SK-N-SH (cell line): ENCODE data around the gene SYT7. TPM values are rescaled to one million over a fixed set of nuclear protein-coding genes. Genes with fewer than 3 reads are reported as not detected.

Experiments
- CTCF ChIA-PET: fragments of 300-600, 350-600 bp; formaldehyde crosslinking; extraction: SDS; loops from one replicate; lab custom pipeline; 2021; lab: Yijun Ruan, JAX
- POLR2A ChIA-PET: fragments of 350-600 bp; sonication (Branson Sonifier 250); formaldehyde crosslinking; extraction: SDS; loops from one replicate; lab custom pipeline; 2020; ENCODE audit warnings: antibody characterized with exemption, inconsistent platforms; lab: Yijun Ruan, JAX
- DNase-seq: peaks from one replicate; pipeline ENCODE4 v3.0.0; 2012
- H2AFZ ChIP-seq: fragments of 200-600 bp; sonication (generic); 2 replicates; pipeline ENCODE4 v1.8.1; 2016; ENCODE audit warnings: antibody characterized with exemption, mild to moderate bottlenecking, low read depth
- H3F3A ChIP-seq: fragments of 200-600 bp; sonication (generic); replicated peaks from 2 replicates; pipeline ENCODE3; 2016; ENCODE audit warnings: antibody characterized with exemption, mild to moderate bottlenecking; ENCODE audit not compliant: insufficient read depth
- H3K27ac ChIP-seq, 2 experiments: fragments of 200-500 bp in 1 of 2; fragments of 200-600 bp in 1 of 2; sonication (Bioruptor generic) in 1 of 2; sonication (generic), shearing (Covaris generic) in 1 of 2; 2 replicates each; pipeline versions ENCODE4 v1.5.1 to v1.6.1; 2014 to 2016; ENCODE audit warnings: low read depth in 2 of 2, inconsistent platforms in 1 of 2, low read length in 1 of 2, mild to moderate bottlenecking in 1 of 2, mixed read lengths in 1 of 2
- H3K27me3 ChIP-seq: fragments of 200-600 bp; sonication (generic), shearing (Covaris generic); 2 replicates; pipeline ENCODE4 v1.6.1; 2016; ENCODE audit warnings: mixed run types; ENCODE audit not compliant: insufficient read depth
- H3K36me3 ChIP-seq, 2 experiments: fragments of 200-500 bp in 1 of 2; fragments of 200-600 bp in 1 of 2; sonication (Bioruptor generic) in 1 of 2; sonication (generic) in 1 of 2; replicated peaks in 1 of 2; 2 replicates each; pipeline versions ENCODE3 to v1.5.1; 2014 to 2016; ENCODE audit warnings: low read length in 1 of 2, mild to moderate bottlenecking in 1 of 2; ENCODE audit not compliant: insufficient read depth in 2 of 2, control insufficient read depth in 1 of 2
- H3K4me1 ChIP-seq, 2 experiments: fragments of 200-500 bp in 1 of 2; fragments of 200-600 bp in 1 of 2; sonication (Bioruptor generic) in 1 of 2; sonication (generic), shearing (Covaris generic) in 1 of 2; 2 replicates each; pipeline versions ENCODE4 v1.5.1 to v1.6.1; 2014 to 2016; ENCODE audit warnings: low read depth in 1 of 2, low read length in 1 of 2, mixed run types in 1 of 2; ENCODE audit not compliant: insufficient read depth in 2 of 2, control insufficient read depth in 1 of 2
- H3K4me2 ChIP-seq: fragments of 200-600 bp; sonication (generic), shearing (Covaris generic); 2 replicates; pipeline ENCODE4 v1.6.1; 2017; ENCODE audit warnings: mixed run types
- H3K4me3 ChIP-seq, 2 experiments: fragments of 200-500 bp in 1 of 2; fragments of 200-600 bp in 1 of 2; sonication (Bioruptor generic) in 1 of 2; sonication (generic), shearing (Covaris generic) in 1 of 2; 2 replicates each; pipeline versions ENCODE4 v1.5.1 to v1.8.1; 2014 to 2016; ENCODE audit warnings: low read depth in 2 of 2, inconsistent platforms in 1 of 2, low read length in 1 of 2, mild to moderate bottlenecking in 1 of 2, mixed read lengths in 1 of 2, moderate library complexity in 1 of 2
- H3K79me2 ChIP-seq: fragments of 200-600 bp; sonication (generic); 2 replicates; pipeline ENCODE4 v1.8.1; 2017; ENCODE audit warnings: mild to moderate bottlenecking; ENCODE audit not compliant: insufficient read depth
- H3K9ac ChIP-seq: fragments of 200-600 bp; sonication (generic); 2 replicates; pipeline ENCODE4 v1.6.1; 2017; ENCODE audit warnings: mixed run types
- H3K9me2 ChIP-seq: fragments of 200-600 bp; sonication (generic); 2 replicates; pipeline ENCODE4 v1.6.1; 2017; ENCODE audit warnings: mixed run types
- H3K9me3 ChIP-seq: fragments of 200-600 bp; sonication (generic); 2 replicates; pipeline ENCODE4 v1.6.1; 2017; ENCODE audit warnings: mixed run types, mild to moderate bottlenecking, moderate library complexity
- H4K20me1 ChIP-seq: fragments of 200-600 bp; sonication (generic); 2 replicates; pipeline ENCODE4 v1.6.1; 2017; ENCODE audit warnings: mild to moderate bottlenecking, mixed run types; ENCODE audit not compliant: insufficient read depth
- EZH2phosphoT487 ChIP-seq: fragments of 200-600 bp; sonication (generic); IDR thresholded peaks from 2 replicates; pipeline ENCODE4 v1.6.1; 2017; ENCODE audit warnings: low read depth, mixed run types, mild to moderate bottlenecking, antibody characterized with exemption, moderate library complexity, borderline replicate concordance
- FOXJ3 ChIP-seq: sonication (generic); formaldehyde crosslinking; IDR thresholded peaks from 2 replicates; pipeline ENCODE4 v1.5.1; 2020; ENCODE audit warnings: mild to moderate bottlenecking, missing genetic modification reagents
- NFIC ChIP-seq: IDR thresholded peaks from 2 replicates; pipeline ENCODE4 v1.4.0; 2012; ENCODE audit warnings: borderline replicate concordance
- PBX3 ChIP-seq: IDR thresholded peaks from 2 replicates; pipeline ENCODE4; 2012
- TAF1 ChIP-seq: IDR thresholded peaks from 2 replicates; pipeline ENCODE4 v1.6.1; 2012; ENCODE audit warnings: low read depth, mild to moderate bottlenecking, low read length, moderate library complexity, borderline replicate concordance
- TCF12 ChIP-seq: IDR thresholded peaks from 2 replicates; pipeline ENCODE4 v1.4.0; 2012
- YY1 ChIP-seq: IDR thresholded peaks from 2 replicates; pipeline ENCODE4 v1.4.0; 2012; ENCODE audit warnings: low read depth, mild to moderate bottlenecking
- WGBS: methylation state at CpG from one replicate; pipeline ENCODE4 v1.1.6; 2017; ENCODE audit warnings: low lambda C conversion rate; 5-methylcytosine and 5-hydroxymethylcytosine counted together
- polyA plus RNA-seq, 3 experiments: library from polyadenylated mRNA; depleted of rRNA; stranded (reverse); fragments of >200 nt; gene quantifications; 2 replicates each; pipeline ENCODE4 v1.2.3, GENCODE V29; 2012
- TF ChIP-seq, protein P1 (sequence below): IDR thresholded peaks from 2 replicates; pipeline ENCODE4 v1.6.1; 2012; ENCODE audit warnings: mild to moderate bottlenecking, low read depth, low read length, moderate library complexity

SYT7 gene
- polyA plus RNA-seq, 1 of the 3 experiments (the other 2 are of a cell fraction): 1.1 TPM

- TF ChIP-seq, protein P1, sequence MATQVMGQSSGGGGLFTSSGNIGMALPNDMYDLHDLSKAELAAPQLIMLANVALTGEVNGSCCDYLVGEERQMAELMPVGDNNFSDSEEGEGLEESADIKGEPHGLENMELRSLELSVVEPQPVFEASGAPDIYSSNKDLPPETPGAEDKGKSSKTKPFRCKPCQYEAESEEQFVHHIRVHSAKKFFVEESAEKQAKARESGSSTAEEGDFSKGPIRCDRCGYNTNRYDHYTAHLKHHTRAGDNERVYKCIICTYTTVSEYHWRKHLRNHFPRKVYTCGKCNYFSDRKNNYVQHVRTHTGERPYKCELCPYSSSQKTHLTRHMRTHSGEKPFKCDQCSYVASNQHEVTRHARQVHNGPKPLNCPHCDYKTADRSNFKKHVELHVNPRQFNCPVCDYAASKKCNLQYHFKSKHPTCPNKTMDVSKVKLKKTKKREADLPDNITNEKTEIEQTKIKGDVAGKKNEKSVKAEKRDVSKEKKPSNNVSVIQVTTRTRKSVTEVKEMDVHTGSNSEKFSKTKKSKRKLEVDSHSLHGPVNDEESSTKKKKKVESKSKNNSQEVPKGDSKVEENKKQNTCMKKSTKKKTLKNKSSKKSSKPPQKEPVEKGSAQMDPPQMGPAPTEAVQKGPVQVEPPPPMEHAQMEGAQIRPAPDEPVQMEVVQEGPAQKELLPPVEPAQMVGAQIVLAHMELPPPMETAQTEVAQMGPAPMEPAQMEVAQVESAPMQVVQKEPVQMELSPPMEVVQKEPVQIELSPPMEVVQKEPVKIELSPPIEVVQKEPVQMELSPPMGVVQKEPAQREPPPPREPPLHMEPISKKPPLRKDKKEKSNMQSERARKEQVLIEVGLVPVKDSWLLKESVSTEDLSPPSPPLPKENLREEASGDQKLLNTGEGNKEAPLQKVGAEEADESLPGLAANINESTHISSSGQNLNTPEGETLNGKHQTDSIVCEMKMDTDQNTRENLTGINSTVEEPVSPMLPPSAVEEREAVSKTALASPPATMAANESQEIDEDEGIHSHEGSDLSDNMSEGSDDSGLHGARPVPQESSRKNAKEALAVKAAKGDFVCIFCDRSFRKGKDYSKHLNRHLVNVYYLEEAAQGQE: no peak
- TF ChIP-seq FOXJ3 (CRISPR knock-in tag) (no peak), EZH2phosphoT487 (no peak)
Measured at GRCh38 chr11:61542705-61543104, 38.2 kb downstream of the SYT7 start (continued).

DNA sequence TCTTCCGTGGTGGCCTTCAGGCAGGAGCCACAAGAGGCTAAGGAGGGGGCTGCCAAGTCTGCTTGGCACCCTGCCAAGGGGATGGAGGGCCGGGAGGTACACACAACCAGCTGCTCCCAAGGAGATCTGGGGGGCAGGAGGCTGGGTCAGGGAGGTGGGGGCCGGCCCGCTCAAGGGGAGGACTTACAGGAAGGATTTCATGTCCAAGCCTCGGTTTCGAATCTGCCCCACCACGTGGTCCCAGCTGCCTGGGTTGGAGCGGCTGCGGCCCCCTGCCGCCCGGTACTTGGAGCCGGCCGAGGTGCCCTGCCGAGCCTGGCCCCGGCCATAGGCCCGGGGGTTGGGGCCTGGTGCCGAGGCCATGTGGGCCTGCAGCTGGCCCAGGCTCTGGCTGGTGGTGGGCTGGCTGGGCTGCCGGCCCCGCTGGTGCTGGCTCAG lies 38.8 kb downstream of the SYT7 start:
- no peaks in the 10 kb centered on the region for H3K9me3 ChIP-seq
- H4K20me1 ChIP-seq: no peaks in the 10 kb centered on the region
- no peaks in the 10 kb centered on the region for H3K36me3 ChIP-seq
- no peak overlapping the region for H3K9ac ChIP-seq
- no peak overlapping the region for H3K4me2 ChIP-seq
- no peaks in the 10 kb centered on the region for H3K9me2 ChIP-seq
- ChIA-PET POLR2A (interaction anchor here (1.2 to 1.8 kb wide), 2 partner anchors 9 to 11 kb away, joined by 4 to 7 read pairs; no protein-coding TSS in a partner anchor), CTCF (interaction anchor here (0.8 to 5.4 kb wide), 13 partner anchors 10 to 97 kb away, joined by 3 to 36 read pairs (median 4); partner anchors contain the start of gene LRRC10B)
- H3K27ac ChIP-seq: peak overlapping the region in 1 of 2 experiments; percentile 88; a peak in 2 of 4 replicates
- WGBS: 62% methylated on average over 5 of the region's 19 CpGs
- peak; percentile 83 for DNase-seq
- no peak overlapping the region for H3K4me3 ChIP-seq
- H3K27me3 ChIP-seq: no peaks in the 10 kb centered on the region
- no peak overlapping the region for H2AFZ ChIP-seq
- TF ChIP-seq PBX3: no peak
- TF ChIP-seq TCF12: no peak
- peak; percentile 8; the same call in 1 of the 2 replicates for TF ChIP-seq NFIC
- TF ChIP-seq TAF1: no peak
- TF ChIP-seq, protein P1: no peak
- TF ChIP-seq YY1: no peak
- peaks cover 0 to 58% of the 10 kb centered on the region in 2 experiments; a peak in 2 of 4 replicates for H3K4me1 ChIP-seq
- H3K79me2 ChIP-seq: no peaks in the 10 kb centered on the region
- no peaks in the 10 kb centered on the region for H3F3A ChIP-seq
